Adipocyte (in vitro differentiated cells): ENCODE measurements around the gene KLK15.

Source experiments
- DNase-seq: peaks from one replicate; pipeline ENCODE4 v3.0.0-alpha.2; 2015; ENCODE audit warnings: low read depth
- H3K27me3 ChIP-seq: replicated peaks from 2 replicates; pipeline ENCODE4 v1.7.0; 2013; ENCODE audit warnings: mild to moderate bottlenecking, low read length, moderate library complexity; ENCODE audit not compliant: control insufficient read depth, insufficient read depth
- H3K36me3 ChIP-seq: 2 replicates; pipeline ENCODE4 v1.7.0; 2013; ENCODE audit warnings: low read length, mild to moderate bottlenecking, moderate library complexity; ENCODE audit not compliant: control insufficient read depth, insufficient read depth, severe bottlenecking
- H3K4me1 ChIP-seq: 2 replicates; pipeline ENCODE4 v1.7.0; 2013; ENCODE audit warnings: mild to moderate bottlenecking, low read length, moderate library complexity; ENCODE audit not compliant: control insufficient read depth, insufficient read depth
- H3K4me3 ChIP-seq: 2 replicates; pipeline ENCODE4 v1.7.0; 2013; ENCODE audit warnings: mild to moderate bottlenecking, low read length, moderate library complexity
- H3K9ac ChIP-seq: 2 replicates; pipeline ENCODE4 v1.7.0; 2013; ENCODE audit warnings: mild to moderate bottlenecking, low read length, moderate library complexity
- H3K9me3 ChIP-seq: 2 replicates; pipeline ENCODE4 v1.7.0; 2013; ENCODE audit warnings: mild to moderate bottlenecking, low read length, moderate library complexity; ENCODE audit not compliant: control insufficient read depth

Gene KLK15

DNA sequence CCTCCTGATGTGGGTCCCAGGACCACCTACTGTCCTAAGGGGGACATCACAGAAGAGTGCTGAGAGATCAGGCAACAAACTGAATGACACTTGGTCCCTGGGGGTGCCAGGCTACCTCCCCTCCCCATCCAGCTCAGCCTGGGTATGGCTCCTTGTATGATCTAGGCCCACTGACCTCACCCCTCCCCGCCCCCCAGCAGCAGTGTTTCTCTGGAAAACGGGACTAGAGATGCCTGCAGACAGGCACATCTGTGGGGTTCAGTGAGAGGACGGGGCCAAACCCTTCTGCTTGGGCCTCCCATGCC lies 33.9 kb downstream of the KLK15 start:
- Histone ChIP-seq H3K36me3 (peaks cover 39% of the 10 kb centered on the region), H3K9ac (no peak overlapping the region), H3K4me1 (peaks cover 15% of the 10 kb centered on the region), H3K27me3 (no peaks in the 10 kb centered on the region), H3K4me3 (no peak overlapping the region), H3K9me3 (no peaks in the 10 kb centered on the region)
- DNase-seq = no peak

DNA sequence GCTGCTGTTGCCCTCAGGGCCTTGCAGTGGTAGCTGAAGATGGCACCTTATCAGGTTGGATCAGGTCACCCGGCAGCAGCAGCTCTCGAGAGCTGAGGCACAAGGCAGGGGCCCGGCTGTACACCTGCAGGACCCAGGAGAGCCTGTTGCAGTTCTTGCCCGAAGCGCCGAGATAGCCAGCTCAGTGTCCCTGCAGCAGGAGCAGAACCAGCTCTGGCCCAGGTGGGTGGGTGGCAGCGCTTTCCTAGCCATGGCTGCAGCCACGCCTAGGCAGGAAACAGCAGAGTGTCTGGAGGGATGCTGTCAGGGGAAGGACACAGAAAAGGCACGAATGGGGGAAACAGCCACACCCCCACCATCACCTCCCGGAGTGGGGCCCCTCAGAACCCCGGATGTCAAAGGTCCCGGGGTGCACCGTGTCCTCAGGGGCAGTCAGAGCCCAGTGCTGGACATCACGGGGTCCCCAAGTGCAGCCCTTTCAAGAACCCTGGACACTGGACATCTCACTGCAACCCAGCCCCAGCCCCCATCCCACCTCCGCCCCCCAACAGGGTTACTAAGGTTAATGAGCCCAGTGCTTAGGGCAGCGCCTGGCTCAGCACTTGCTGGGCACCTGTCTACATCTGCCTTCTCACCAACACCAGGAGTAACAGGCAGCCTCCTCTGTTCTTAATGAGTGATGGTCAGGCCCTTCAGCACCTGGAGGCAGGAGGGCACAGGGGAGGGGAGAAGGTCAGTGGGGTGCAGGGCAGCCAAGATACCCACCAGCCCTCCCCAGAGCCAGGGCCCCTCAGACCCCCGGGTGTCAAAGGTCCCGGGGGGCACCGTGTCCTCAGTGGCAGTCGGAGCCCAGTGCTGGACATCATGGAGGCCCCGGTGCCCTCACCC lies 34.5 kb downstream of the KLK15 start:
- DNase-seq = no peak
- H3K4me3 ChIP-seq = no peak overlapping the region
- H3K9me3 ChIP-seq = no peaks in the 10 kb centered on the region
- H3K9ac ChIP-seq = no peak overlapping the region
- no peaks in the 10 kb centered on the region for H3K27me3 ChIP-seq
- peaks cover 15% of the 10 kb centered on the region for H3K4me1 ChIP-seq
- H3K36me3 ChIP-seq = peaks cover 39% of the 10 kb centered on the region

GRCh38 chr19:50797781-50798658 lies 35.4 kb downstream of the KLK15 start:
- H3K27me3 ChIP-seq = no peaks in the 10 kb centered on the region
- peaks cover 39% of the 10 kb centered on the region for H3K36me3 ChIP-seq
- H3K4me1 ChIP-seq = peaks cover 7% of the 10 kb centered on the region
- H3K4me3 ChIP-seq = no peak overlapping the region
- DNase-seq = no peak
- no peaks in the 10 kb centered on the region for H3K9me3 ChIP-seq
- no peak overlapping the region for H3K9ac ChIP-seq

GRCh38 chr19:50797429-50797780 lies 36.0 kb downstream of the KLK15 start:
- no peak for DNase-seq
- no peaks in the 10 kb centered on the region for H3K27me3 ChIP-seq
- peaks cover 1% of the 10 kb centered on the region for H3K4me1 ChIP-seq
- H3K9me3 ChIP-seq = no peaks in the 10 kb centered on the region
- peaks cover 39% of the 10 kb centered on the region for H3K36me3 ChIP-seq
- no peak overlapping the region for H3K9ac ChIP-seq
- no peak overlapping the region for H3K4me3 ChIP-seq

DNA sequence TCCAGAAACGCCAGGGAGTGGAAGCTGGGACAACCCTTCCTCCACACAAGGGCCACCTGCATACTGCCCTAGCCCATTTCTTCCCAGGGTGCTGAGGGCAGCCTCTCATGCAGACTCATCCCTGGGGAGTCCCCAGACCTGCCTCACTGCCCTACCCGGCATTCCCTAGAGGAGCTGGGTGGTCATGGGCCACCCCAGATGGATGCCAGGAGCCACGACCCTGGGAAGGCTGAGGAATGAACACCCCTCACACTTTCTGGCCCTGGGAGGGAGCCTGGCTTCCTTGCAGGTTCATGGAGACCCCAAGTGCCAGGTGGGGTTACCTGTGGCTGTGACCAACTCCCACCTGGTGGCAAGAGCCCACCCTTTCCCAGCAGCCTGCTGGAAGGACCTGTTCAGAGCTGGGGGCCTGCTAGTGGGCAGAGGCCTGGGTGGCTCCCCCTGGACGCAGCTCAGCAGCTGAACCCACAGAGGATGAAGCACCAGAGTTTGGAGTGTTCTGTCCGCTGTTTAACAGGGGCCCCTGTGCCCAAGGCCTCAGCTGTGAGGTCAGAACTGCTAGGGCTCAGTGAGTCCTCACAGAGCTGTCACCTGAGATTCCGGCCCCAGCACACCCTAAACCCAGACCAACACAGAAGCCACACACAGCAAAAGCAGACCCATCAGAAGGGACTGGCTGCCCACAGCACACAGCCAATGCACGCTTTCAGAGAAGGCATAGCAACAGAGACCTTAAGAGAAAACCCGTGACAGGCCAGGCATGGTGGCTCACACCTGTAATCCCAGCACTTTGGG lies 36.5 kb downstream of the KLK15 start:
- Histone ChIP-seq H3K9ac (no peak overlapping the region), H3K4me1 (no peaks in the 10 kb centered on the region), H3K27me3 (no peaks in the 10 kb centered on the region), H3K36me3 (peaks cover 36% of the 10 kb centered on the region), H3K9me3 (no peaks in the 10 kb centered on the region), H3K4me3 (no peak overlapping the region)
- DNase-seq = no peak

DNA sequence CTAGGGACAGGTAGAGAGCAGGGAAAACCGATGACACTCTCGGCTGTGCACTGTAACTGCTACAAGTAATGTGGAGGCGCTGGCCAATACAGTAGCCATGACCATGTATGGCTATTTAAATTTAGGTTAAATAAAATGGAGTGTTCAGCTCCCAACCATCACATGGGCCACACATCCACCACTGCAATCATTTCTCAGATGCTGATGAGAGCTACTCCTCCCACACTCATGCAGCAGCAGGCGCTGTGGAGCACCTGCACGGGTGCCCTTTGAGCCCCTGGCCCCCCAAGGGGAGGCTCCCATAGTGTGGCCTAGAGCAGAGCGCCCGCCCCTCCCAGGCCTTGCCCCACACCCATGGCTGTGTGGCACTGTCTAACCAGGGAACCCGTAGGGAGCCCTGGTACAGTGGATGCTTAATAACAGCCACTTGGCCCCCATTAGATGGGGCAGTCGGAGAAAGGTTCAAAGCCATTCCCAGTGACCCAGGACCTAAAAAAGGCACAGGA lies 37.2 kb downstream of the KLK15 start:
- Histone ChIP-seq H3K4me3 (no peak overlapping the region), H3K36me3 (peaks cover 33% of the 10 kb centered on the region), H3K9ac (no peak overlapping the region), H3K4me1 (no peaks in the 10 kb centered on the region), H3K9me3 (no peaks in the 10 kb centered on the region), H3K27me3 (no peaks in the 10 kb centered on the region)
- DNase-seq = no peak

DNA sequence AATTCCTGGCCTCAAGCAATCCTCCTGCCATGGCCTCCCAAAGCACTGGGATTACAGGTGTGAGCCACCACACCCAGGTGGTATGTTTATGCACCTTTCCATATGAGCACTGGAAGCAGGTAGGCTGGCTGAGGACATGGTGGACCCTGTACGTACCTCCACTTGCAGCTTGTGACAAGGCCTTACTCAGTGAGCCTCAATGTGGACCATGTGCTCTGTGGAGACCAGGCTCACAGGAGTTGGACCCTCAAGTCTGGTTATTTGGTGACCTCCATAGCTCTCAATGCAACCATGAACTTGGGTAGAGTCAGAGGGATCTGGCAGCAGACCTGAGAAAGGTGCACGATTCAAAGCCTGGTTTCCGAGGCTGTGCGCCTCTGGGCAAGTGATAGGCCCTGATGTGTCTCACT lies 37.7 kb downstream of the KLK15 start:
- Histone ChIP-seq H3K36me3 (peaks cover 28% of the 10 kb centered on the region), H3K9ac (no peak overlapping the region), H3K4me3 (no peak overlapping the region), H3K9me3 (no peaks in the 10 kb centered on the region), H3K27me3 (no peaks in the 10 kb centered on the region), H3K4me1 (no peaks in the 10 kb centered on the region)
- DNase-seq = no peak

DNA sequence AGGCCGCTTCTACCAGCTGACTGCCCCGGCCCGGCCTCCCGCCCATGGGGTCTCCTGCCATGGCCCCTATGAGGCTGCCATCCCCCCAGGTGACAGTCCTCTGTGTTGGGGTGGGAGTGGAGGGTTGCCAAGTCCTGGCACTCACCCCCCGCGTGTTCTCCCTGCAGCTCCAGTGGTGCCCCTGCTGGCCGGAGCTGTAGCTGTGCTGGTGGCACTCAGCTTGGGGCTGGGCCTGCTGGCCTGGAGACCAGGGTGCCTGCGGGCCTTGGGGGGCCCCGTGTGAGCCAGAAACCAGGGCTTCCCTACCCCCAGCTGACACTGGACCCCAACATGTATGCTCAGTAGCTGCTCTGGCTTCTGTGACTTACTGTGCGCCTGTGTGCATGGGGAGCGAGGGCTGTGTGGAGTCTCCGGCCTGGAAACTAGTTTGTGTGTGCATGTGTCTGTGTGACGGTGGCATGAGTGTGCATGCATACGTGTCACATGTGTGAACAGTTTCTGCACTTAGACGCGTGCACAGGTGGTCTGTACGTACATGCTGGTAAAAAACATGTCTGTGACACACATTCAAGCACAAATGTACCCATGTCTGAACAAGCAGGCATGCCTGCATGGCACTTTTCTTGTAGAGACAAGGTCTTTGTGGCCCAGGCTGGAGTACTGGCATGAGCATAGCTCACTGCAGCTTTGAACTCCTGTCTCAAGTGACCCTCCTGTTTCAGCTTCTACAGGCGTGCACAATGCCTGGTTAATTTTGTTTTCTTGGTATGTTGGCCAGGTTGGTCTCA lies 38.3 kb downstream of the KLK15 start:
- Histone ChIP-seq H3K9me3 (no peaks in the 10 kb centered on the region), H3K27me3 (no peaks in the 10 kb centered on the region), H3K4me1 (no peaks in the 10 kb centered on the region), H3K4me3 (no peak overlapping the region), H3K36me3 (peaks cover 28% of the 10 kb centered on the region), H3K9ac (no peak overlapping the region)
- DNase-seq = no peak

- no peaks in the 10 kb centered on the region for H3K9me3 ChIP-seq
- no peak for DNase-seq
- H3K4me1 ChIP-seq = no peaks in the 10 kb centered on the region
- peaks cover 21% of the 10 kb centered on the region for H3K36me3 ChIP-seq
- no peak overlapping the region for H3K4me3 ChIP-seq
- H3K9ac ChIP-seq = no peak overlapping the region
- no peaks in the 10 kb centered on the region for H3K27me3 ChIP-seq
These were observed 39.1 kb downstream of the KLK15 start for GRCh38 chr19:50794074-50794875.

GRCh38 chr19:50793558-50794065 lies 39.8 kb downstream of the KLK15 start:
- no peak overlapping the region for H3K4me3 ChIP-seq
- no peaks in the 10 kb centered on the region for H3K9me3 ChIP-seq
- no peaks in the 10 kb centered on the region for H3K4me1 ChIP-seq
- peaks cover 17% of the 10 kb centered on the region for H3K36me3 ChIP-seq
- H3K27me3 ChIP-seq = no peaks in the 10 kb centered on the region
- H3K9ac ChIP-seq = no peak overlapping the region
- DNase-seq = no peak
